NCI-H128 (cell line): ENCODE results near the gene GIPC2.
"Not testable (repeated sequence)": the region's sequence is repeated elsewhere in the genome, so short reads cannot be mapped to it uniquely, and the experiment has no call there.

Source experiments
- DNase-seq: peaks from one replicate; lab custom pipeline; 2025; ENCODE audit not compliant: unreplicated experiment; lab: John Stamatoyannopoulos, UW

The GIPC2 gene

DNA sequence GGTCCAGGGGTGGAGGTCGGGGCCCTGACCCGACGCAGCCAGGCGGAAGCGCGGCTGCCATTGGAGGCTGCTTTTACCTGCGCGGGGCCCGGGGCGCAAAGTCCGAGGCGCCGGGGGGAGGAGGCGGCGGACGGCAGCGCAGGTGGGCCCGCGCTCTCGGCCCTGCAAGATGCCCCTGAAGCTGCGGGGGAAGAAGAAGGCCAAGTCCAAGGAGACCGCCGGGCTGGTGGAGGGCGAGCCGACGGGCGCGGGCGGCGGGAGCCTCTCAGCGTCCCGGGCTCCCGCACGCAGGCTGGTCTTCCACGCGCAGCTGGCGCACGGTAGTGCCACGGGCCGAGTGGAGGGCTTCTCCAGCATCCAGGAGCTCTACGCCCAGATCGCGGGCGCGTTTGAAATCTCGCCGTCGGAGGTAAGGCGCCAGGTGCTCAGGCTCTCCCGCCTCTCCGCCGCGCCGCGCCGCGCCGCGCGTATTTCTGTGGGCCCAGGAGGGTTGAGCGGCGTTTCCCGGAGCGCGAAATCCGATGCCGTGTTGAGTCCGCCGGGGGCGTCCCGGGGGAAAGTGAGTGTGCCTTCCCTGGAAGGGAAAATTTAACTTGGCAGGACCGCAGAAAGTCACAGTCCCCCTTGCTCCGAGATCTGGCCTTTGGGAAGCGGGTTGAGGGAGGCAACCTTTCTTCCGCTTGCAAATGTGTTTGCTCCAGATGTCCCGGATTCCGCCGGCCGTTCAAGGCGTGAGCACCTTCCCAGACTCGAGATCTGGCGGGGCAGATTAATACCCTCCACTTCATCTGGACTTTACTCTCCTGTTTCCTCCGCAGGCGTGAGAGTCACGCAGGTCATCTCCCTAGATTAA lies at the start of gene GIPC2:
GIPC2 (plus strand) TSS at position 41 of the 853 bp plus-strand sequence; CDS start at position 170, 129 bp downstream.
- DNase-seq = no peak

GRCh38 chr1:77996734-77997133 lies 49.0 kb upstream of the GIPC2 start:
- DNase-seq = no peak

- DNase-seq = not testable (repeated sequence)
These were observed 45.2 kb upstream of the GIPC2 start for GRCh38 chr1:78000536-78000935.

- no peak for DNase-seq
These were observed 42.6 kb upstream of the GIPC2 start for GRCh38 chr1:78003070-78003746.

DNA sequence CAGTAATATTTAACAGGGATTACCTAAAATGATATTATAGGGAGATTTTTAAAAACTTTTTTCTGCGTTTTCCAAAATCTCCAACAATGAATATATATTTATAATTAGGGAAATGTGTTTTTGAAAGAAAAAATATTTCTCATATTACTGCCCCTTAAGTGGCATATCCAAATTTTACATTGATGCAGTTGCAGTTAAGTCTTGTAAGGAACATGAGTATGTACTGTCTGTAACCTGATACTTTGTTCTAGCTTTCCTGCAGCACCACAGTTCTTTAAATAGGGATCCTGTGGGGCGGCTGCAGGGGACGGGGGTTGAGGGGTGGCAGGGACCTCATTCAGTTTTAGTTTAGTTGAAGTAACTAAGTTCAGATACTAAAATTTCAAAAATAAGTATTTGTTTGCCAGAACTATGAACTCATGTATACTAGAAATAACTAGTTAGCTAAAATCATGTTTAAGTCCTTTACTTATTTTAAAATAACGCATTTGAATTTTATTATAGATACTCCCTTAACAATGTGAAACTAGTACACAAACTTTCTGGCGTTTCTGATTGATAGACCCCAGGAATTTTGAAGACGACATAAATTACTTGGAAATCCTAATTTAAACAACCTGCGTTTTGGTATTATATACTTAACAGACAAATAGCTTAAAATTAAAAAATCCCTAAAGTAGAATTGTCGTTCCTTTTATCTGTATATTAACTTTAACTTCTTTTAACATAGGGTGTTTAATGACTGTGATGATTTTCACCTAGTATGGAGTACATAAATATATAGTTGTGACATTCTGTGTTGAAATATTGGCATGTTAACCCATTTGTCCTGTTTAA lies 41.7 kb upstream of the GIPC2 start:
- no peak for DNase-seq

DNA sequence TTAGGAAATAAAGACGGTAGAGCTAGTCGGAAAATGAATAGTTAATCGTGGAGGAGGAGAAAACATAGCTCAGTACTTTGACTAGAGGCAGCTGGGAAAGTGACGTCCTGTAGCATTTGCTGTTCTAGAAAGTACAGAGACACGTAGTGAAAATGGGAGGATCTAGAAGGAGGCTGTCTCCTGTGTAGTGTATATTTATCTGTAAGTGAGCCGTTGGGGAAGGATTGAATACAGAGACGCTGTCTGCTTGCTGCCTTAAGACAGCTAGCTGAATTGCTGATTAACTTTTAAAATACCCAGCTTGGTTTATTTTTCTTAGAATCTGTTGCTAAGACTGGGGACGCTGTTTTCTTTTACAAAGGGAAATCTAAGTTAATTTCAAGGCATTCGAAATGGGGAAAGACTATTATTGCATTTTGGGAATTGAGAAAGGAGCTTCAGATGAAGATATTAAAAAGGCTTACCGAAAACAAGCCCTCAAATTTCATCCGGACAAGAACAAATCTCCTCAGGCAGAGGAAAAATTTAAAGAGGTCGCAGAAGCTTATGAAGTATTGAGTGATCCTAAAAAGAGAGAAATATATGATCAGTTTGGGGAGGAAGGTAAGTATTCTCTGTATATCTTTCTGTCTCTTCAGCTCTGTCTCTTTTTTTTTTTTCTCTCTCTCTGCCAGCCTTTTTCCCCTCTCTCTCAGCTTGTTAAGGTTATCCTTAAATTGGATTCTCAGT lies 40.9 kb upstream of the GIPC2 start, which contains the start of gene DNAJB4:
DNAJB4 (plus strand) TSS at position 221 of the 729 bp plus-strand sequence; CDS start at position 393, 172 bp downstream.
- no peak for DNase-seq

- DNase-seq = no peak
These were observed 40.4 kb upstream of the GIPC2 start for GRCh38 chr1:78005448-78005722.

- no peak for DNase-seq
These were observed 40.0 kb upstream of the GIPC2 start for GRCh38 chr1:78005755-78006154.

- no peak for DNase-seq
These were observed 39.2 kb upstream of the GIPC2 start for GRCh38 chr1:78006521-78006920.

- no peak for DNase-seq
These were observed 38.0 kb upstream of the GIPC2 start for GRCh38 chr1:78007677-78008341.

- DNase-seq = no peak
These were observed 36.5 kb upstream of the GIPC2 start for GRCh38 chr1:78009276-78009675.

- DNase-seq = no peak
These were observed 35.9 kb upstream of the GIPC2 start for GRCh38 chr1:78009836-78010235.

GRCh38 chr1:78011050-78011449 lies 34.7 kb upstream of the GIPC2 start:
- no peak for DNase-seq

DNA sequence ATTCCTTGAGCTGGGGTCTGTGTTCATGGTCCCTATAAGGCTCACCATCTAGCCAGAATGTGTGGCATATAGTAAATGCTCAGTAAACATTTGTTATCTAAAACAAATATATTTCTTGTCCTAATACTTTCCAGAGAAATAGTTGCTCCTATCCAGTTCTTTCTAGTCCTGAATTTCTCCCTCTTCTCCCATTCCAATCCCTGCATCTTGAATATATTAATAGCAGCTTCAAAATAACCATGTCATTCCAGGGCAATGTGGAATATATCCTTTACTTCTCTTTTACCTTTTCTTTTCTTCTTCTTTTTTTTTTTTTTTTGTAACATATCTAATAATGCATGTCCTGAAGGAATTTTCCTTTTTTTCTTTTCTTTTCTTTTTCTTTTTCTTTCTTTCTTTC lies 30.6 kb upstream of the GIPC2 start:
- DNase-seq = no peak

GRCh38 chr1:78019024-78019423 lies 26.7 kb upstream of the GIPC2 start:
- no peak for DNase-seq

DNA sequence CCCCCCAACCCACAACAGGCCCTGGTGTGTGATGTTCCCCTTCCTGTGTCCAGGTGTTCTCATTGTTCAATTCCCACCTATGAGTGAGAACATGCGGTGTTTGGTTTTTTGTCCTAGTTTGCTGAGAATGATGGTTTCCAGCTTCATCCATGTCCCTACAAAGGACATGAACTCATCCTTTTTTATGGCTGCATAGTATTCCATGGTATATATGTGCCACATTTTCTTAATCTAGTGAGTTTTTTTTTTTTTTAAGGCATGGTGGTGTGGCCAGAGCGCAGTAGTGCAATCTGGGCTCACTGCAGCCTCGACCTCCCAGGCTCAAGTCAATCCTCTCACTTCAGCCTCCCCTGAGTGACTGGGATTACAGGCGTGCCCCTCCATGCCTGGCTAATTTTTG lies 24.6 kb upstream of the GIPC2 start:
- not testable (repeated sequence) for DNase-seq

DNA sequence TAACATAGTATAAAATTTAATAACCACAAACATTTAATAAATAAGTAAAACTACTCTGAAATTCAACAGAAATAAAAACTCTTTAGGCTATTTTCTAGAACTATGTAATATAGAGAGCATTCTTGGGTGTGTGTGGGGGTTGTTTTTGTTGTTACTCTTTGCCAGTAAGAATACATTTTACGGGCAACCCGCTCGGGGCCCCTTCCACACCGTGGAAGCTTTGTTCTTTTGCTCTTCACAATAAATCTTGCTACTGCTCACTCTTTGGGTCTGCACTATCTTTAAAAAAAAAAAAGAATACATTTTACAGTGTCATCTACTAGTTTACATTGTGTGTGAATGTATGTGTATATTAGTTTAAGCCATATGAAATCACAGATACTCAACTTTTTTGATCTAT lies 16.0 kb upstream of the GIPC2 start:
- no peak for DNase-seq

- DNase-seq = no peak
These were observed 12.6 kb upstream of the GIPC2 start for GRCh38 chr1:78032996-78033796.

DNA sequence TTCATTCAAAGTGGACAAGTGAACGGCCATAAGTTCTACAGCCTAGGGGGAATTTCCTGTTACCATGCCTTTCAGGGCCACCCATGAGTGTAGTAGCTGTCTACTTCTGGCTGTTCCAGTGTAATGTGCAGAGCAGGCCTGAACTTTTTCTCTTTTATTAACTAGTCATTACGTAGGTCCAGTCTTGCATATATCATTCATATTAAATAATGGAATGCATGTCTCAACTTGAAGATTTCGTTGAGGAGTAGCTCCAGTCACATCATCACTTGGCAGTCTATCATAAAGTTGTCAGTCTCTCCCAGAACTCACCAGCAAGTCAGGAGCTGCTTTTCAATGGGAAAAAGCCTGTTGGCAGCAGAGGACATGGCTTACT lies 12.0 kb upstream of the GIPC2 start:
- no peak for DNase-seq

- DNase-seq = no peak
These were observed 10.6 kb upstream of the GIPC2 start for GRCh38 chr1:78035121-78035520.
